HCT116 (cell line): ENCODE results near the gene TBC1D30. TPM values are rescaled to one million over a fixed set of nuclear protein-coding genes. Genes with fewer than 3 reads are reported as not detected.

ENCODE experiments used
- ATAC-seq: fragments of 200-7000 bp; cut with Tn5 transposase; 2 replicates; pipeline ENCODE4 v1.9.1; 2020; ENCODE audit warnings: mild to moderate bottlenecking, moderate library complexity
- BruUV-seq: library from RNA; stranded (reverse); fragments of 400-500 nt; replicated peaks from 2 replicates; lab custom pipeline; 2021; lab: Mats Ljungman, UMichigan
- CTCF ChIA-PET: fragments of 300-600 bp; sonication (Branson Sonifier 250); formaldehyde crosslinking; loops from one replicate; lab custom pipeline; 2021; ENCODE audit warnings: antibody characterized with exemption; lab: Charles Lee
- POLR2A ChIA-PET: fragments of 300-600, 350-600 bp; sonication (Branson Sonifier 250); formaldehyde crosslinking; loops from one replicate; lab custom pipeline; 2021; ENCODE audit warnings: antibody characterized with exemption; lab: Charles Lee
- RAD21 ChIA-PET, 2 experiments: fragments of 300-600 bp; sonication (Branson Sonifier 250); formaldehyde crosslinking; loops; one replicate each; lab custom pipeline; 2023; ENCODE audit warnings: low total read pairs in 2 of 2; ENCODE audit not compliant: uncharacterized antibody in 2 of 2, unreplicated experiment in 2 of 2, low non-redundant PET in 1 of 2; lab: Charles Lee
- DNase-seq: peaks from one replicate; pipeline ENCODE4 v3.0.0-alpha.2; 2010; ENCODE audit warnings: low read depth, low spot score
- H2AFZ ChIP-seq: fragments of 200-600 bp; shearing (Covaris generic), sonication (generic); 2 replicates; pipeline ENCODE4 v1.6.1; 2017; ENCODE audit warnings: low read depth, mixed run types, mixed read lengths, antibody characterized with exemption, low read length; ENCODE audit not compliant: poor library complexity, severe bottlenecking
- H3K27ac ChIP-seq: 2 replicates; pipeline ENCODE4 v1.5.1; 2012; ENCODE audit warnings: low read depth, low read length
- H3K27me3 ChIP-seq: fragments of 200-600 bp; sonication (generic); 2 replicates; pipeline ENCODE4 v1.6.1; 2016; ENCODE audit warnings: mixed run types, low read length, mixed read lengths; ENCODE audit not compliant: insufficient read depth
- H3K36me3 ChIP-seq, 2 experiments: fragments of 200-500 bp in 1 of 2; fragments of 200-600 bp in 1 of 2; sonication (Bioruptor generic) in 1 of 2; sonication (generic) in 1 of 2; 2 replicates each; pipeline versions ENCODE4 v1.5.1 to v1.6.1; 2014 to 2016; ENCODE audit warnings: low read length in 2 of 2, inconsistent platforms in 1 of 2, mixed read lengths in 1 of 2, mixed run types in 1 of 2; ENCODE audit not compliant: insufficient read depth in 2 of 2, control insufficient read depth in 1 of 2
- H3K4me1 ChIP-seq, 2 experiments: fragments of 200-600 bp in 1 of 2; sonication (generic) in 1 of 2; 2 replicates each; pipeline versions ENCODE4 v1.5.1 to v1.6.1; 2012 to 2017; ENCODE audit warnings: low read length in 2 of 2, inconsistent platforms in 1 of 2, mild to moderate bottlenecking in 1 of 2, mixed read lengths in 1 of 2, mixed run types in 1 of 2, moderate library complexity in 1 of 2; ENCODE audit not compliant: insufficient read depth in 2 of 2, control insufficient read depth in 1 of 2
- H3K4me2 ChIP-seq: fragments of 200-600 bp; sonication (generic); 2 replicates; pipeline ENCODE4 v1.6.1; 2017; ENCODE audit warnings: mixed run types, low read length, mixed read lengths
- H3K4me3 ChIP-seq, 2 experiments: fragments of 200-600 bp in 1 of 2; sonication (generic) in 1 of 2; replicated peaks in 1 of 2; 2 replicates each; pipeline ENCODE4 v1.5.1; 2011 to 2016; ENCODE audit warnings: low read length in 2 of 2, control low read depth in 1 of 2, low read depth in 1 of 2, mild to moderate bottlenecking in 1 of 2, mixed read lengths in 1 of 2, mixed run types in 1 of 2
- H3K79me2 ChIP-seq: fragments of 200-600 bp; sonication (generic); 2 replicates; pipeline ENCODE4 v1.6.1; 2017; ENCODE audit warnings: mild to moderate bottlenecking, mixed run types, low read length, moderate library complexity, mixed read lengths; ENCODE audit not compliant: insufficient read depth
- H3K9ac ChIP-seq: fragments of 200-600 bp; sonication (generic); 2 replicates; pipeline ENCODE4 v1.6.1; 2016; ENCODE audit warnings: low read length, mixed read lengths
- H3K9me2 ChIP-seq: fragments of 200-600 bp; sonication (generic), shearing (Covaris generic); 2 replicates; pipeline ENCODE4 v1.6.1; 2017; ENCODE audit warnings: mixed run types, mild to moderate bottlenecking, moderate library complexity; ENCODE audit not compliant: insufficient read depth
- H3K9me3 ChIP-seq, 2 experiments: fragments of 200-500 bp in 1 of 2; fragments of 200-600 bp in 1 of 2; sonication (Bioruptor generic) in 1 of 2; sonication (generic) in 1 of 2; 2 replicates each; pipeline ENCODE4 v1.6.1; 2014 to 2017; ENCODE audit warnings: low read length in 2 of 2, mixed read lengths in 2 of 2, inconsistent platforms in 1 of 2, low read depth in 1 of 2, mild to moderate bottlenecking in 1 of 2, mixed run types in 1 of 2, moderate library complexity in 1 of 2; ENCODE audit not compliant: control insufficient read depth in 1 of 2, insufficient read depth in 1 of 2
- H4K20me1 ChIP-seq: fragments of 200-600 bp; sonication (generic), shearing (Covaris generic); 2 replicates; pipeline ENCODE4 v1.6.1; 2017; ENCODE audit warnings: mixed run types, mild to moderate bottlenecking, moderate library complexity; ENCODE audit not compliant: insufficient read depth
- CEBPB ChIP-seq: IDR thresholded peaks from 2 replicates; pipeline ENCODE4 v1.6.1; 2012; ENCODE audit warnings: low read depth
- ELF1 ChIP-seq: IDR thresholded peaks from 2 replicates; pipeline ENCODE4 v1.6.1; 2012; ENCODE audit warnings: low read depth, borderline replicate concordance
- FOSL1 ChIP-seq: IDR thresholded peaks from 2 replicates; pipeline ENCODE4 v1.6.1; 2012; ENCODE audit warnings: low read depth
- SP1 ChIP-seq: IDR thresholded peaks from 2 replicates; pipeline ENCODE4 v1.6.1; 2012; ENCODE audit warnings: low read depth
- SRF ChIP-seq: IDR thresholded peaks from 2 replicates; pipeline ENCODE4 v1.6.1; 2012; ENCODE audit warnings: low read depth
- ZNF274 ChIP-seq: fragments of 200-500 bp; sonication (Bioruptor generic); IDR thresholded peaks from 2 replicates; pipeline ENCODE4 v1.6.1; 2014; ENCODE audit warnings: mild to moderate bottlenecking, low read depth, low read length, inconsistent platforms
- intact Hi-C: fragments of 100-400 bp; cut with micrococcal nuclease; formaldehyde crosslinking; loops from 2 replicates; pipeline ENCODE4 v1.10.0; 2022
- total RNA-seq: library from RNA; stranded (reverse); gene quantifications from one replicate; pipeline ENCODE4 v1.2.1, GENCODE V29; 2021; ENCODE audit not compliant: unreplicated experiment
- TF ChIP-seq, protein P1 (sequence below): IDR thresholded peaks from 2 replicates; pipeline ENCODE4 v1.6.1; 2012

Gene TBC1D30
- total RNA-seq, 1 experiment from 2014 or later = 24.1 TPM

DNA sequence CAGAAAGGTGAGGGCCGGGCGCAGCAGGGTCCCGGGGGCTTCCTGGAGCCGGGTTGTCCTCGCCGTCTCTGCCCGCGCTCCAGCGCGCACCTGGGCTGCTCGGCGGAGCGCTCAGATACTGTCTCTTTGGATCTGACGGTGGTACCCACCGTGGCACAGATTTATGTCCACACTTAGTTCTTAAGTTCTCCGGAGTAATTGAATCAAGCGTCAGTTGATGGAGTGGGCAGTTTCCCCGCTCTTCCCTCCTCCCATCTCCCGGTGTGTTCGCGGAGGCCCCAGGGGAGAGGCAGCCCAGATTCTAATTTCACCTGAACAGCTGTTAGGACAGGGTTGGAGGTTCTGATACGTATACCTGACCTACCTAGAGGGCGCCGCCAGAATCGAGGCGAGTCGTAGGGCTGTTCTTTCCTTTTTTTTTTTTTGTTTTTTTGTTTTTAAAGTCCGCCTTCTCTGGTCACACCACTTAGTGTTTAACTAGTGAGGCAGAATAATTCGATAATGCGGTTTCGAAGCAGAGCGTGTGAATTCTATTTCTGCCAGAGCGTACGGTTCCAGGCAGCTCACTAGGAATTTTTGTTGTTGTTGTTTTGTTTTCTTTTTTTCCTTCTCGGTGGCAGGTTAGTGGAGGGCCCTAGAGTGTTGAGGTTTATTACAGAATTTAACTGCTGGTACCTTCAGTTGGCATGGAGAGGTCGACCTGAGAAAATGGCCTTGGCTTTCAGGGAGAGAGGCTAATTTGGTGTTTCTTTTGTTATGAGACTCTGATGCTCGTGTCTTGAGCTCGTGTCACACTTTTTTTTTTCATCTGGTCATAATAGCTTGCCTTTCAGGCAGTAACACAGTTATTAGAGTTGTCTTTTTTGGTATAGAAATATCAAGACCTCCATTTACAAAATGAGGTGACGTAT lies 42.9 kb upstream of the TBC1D30 start:
- Histone ChIP-seq H3K4me1 (peaks cover 12 to 20% of the 10 kb centered on the region in 2 experiments), H3K9me2 (no peaks in the 10 kb centered on the region), H3K79me2 (peaks cover 52% of the 10 kb centered on the region), H3K4me2 (peak overlapping the region; percentile 72), H3K36me3 (no peaks in the 10 kb centered on the region), H4K20me1 (no peaks in the 10 kb centered on the region), H3K27me3 (no peaks in the 10 kb centered on the region), H3K27ac (peak overlapping the region; percentile 88), H2AFZ (no peak overlapping the region), H3K4me3 (peak overlapping the region; percentile 57 to 78), H3K9ac (peak overlapping the region; percentile 74)
- intact Hi-C loops = no loop called here
- ATAC-seq = peak; percentile 60
- ChIA-PET RAD21 (interaction anchor here in 1 of 2 experiments (0.6 kb wide), 1 partner anchor 236 kb away, joined by 3 read pairs; no protein-coding TSS in a partner anchor), CTCF (interaction anchor here (1.5 to 4.3 kb wide), 3 partner anchors 14 to 232 kb away, joined by 3 to 23 read pairs (median 20); no protein-coding TSS in a partner anchor)
- DNase-seq = no peak
- BruUV-seq = TSS peak; percentile 63
- no peak for TF ChIP-seq CEBPB
- no peak for TF ChIP-seq FOSL1
- no peak for TF ChIP-seq ELF1
- TF ChIP-seq SP1 = no peak
- no peak for TF ChIP-seq SRF
- no peak for TF ChIP-seq ZNF274
- TF ChIP-seq, protein P1, sequence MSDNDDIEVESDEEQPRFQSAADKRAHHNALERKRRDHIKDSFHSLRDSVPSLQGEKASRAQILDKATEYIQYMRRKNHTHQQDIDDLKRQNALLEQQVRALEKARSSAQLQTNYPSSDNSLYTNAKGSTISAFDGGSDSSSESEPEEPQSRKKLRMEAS = no peak; the same call in 1 of the 2 replicates
- TF ChIP-seq, all 23 proteins: peak for 0
- no peaks in the 10 kb centered on the region for H3K9me3 ChIP-seq
- POLR2A ChIA-PET = no interaction called here
